Activated T-cell treated with anti-CD3 and anti-CD28 coated beads for 48 hours (primary cell): ENCODE results near the gene ASAP2.

Source experiments
- DNase-seq: peaks from one replicate; pipeline ENCODE4 v3.0.0-alpha.2; 2020; ENCODE audit warnings: low read depth

Gene ASAP2

DNA sequence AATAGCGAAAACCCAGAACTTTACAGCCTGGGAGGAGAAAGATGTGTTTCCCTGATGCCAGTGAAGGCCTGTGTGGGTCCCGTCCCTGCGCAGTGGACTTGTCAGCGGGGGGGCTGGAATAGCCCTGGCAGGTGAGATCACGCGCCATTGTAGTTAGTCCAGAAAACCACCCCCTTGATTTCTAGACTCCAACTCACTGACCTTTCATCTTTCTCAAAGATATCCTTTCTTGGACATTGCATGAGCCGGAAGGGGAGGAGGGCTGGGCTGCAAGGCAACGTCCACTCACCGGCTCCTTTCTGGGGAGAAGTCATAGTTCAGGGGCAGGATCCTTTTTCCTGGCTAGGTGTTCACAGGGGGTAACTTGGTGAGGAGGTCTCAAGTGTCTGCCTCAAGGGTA lies 22.3 kb upstream of the ASAP2 start:
- DNase-seq, result no peak

DNA sequence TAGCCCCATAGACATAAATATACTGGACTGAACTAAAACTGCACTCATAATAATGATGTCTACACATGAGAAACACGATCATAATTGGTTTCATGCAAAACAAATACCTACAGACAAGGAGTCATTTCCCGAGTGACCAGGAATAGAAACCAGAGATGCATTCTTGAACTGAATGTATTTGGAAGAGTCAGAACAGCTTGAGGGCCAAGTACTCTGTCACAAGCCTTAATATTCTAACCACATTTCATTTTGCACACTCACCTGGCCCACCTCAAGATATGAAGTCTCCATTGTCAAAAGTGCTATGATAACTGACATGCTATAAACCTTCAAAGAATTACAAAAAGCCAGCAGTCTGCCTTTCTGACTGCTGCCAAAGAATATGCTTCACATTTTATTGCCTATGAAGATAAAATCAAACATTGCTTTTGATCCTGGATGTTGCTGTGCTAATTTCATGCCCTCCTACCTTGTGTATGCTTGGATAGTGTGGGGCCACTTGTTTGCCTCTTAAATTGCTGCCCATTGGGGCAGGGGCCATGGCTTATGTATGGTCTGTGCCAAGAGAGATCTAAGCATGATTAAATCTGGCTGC lies 18.9 kb upstream of the ASAP2 start:
- no peak for DNase-seq

DNA sequence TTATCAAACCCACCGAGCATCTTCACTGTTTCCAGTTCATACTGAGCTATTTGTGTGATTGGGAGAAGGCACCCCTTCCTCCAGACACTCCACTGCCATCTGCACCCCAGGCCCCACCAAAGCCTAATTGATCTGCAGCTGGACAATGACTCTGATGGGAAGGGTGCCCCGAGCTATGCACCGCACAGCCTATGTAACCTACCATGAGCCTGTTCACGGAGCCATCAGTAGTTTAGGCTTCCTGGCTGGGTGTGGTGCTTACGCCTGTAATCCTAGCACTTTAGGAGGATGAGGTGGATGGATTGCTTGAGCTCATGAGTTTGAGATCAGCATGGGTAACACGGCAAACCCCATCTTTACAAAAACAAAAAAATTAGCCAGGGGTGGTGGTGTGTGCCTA lies 17.8 kb upstream of the ASAP2 start:
- no peak for DNase-seq

DNA sequence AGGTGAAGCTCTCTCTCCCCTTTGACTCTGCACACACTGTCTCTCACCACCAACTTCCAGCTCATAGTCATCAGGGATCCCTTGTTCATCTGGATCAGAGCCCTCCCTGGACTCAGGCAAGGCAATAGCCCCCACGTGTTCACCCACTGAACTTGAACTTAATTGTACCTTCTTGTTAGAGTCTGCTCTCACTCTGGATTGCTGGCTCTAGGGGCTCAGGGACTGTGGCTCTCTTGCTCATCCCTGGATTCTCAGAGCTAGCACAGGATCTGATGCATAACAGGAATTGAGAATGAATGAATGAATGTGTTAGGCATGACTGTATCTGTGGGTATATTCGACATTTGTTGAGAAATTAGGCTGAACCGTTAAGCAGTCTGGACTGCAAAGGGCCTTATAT lies 16.7 kb upstream of the ASAP2 start:
- DNase-seq, result no peak

DNA sequence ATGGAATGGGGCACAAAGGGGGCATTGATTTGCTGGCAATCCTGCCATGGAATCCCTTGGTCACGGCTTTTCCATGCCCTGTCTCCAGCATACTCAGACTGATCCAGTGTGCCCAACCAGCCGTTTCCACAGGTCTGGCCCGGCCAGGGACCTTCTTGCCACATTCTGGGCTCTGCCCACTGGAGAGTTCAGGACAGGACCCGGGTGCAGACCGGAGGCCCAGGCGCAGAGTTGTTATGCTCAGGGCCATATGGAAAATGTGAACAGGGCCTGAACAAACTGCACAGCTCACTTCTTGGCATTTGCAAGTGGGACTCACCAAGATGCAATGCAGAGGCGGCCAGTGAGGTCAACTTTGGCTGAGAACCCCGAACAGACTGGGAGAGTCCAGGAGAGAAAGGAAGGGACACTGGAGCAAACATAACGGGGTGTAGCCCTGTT lies 15.6 kb upstream of the ASAP2 start:
- DNase-seq, result no peak

DNA sequence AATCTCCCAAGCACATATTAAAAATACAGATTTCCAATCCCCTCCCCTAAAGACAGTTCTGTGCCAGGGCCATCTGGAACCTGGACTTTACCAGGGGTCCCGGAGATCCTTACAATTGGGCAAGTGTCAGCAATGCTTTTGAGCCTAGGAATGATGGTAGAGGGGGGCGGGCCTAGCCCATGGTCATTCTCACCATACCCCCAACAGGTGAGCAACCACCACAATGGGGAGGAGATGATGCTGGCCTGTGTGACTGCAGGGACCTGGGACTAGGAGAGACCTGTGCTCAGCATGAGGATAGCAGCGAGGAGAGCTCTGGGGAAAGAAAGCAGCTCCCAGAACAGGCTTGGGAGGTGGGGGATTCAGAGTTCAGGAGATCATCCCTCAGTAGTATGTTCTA lies 13.9 kb upstream of the ASAP2 start:
- no peak for DNase-seq

DNA sequence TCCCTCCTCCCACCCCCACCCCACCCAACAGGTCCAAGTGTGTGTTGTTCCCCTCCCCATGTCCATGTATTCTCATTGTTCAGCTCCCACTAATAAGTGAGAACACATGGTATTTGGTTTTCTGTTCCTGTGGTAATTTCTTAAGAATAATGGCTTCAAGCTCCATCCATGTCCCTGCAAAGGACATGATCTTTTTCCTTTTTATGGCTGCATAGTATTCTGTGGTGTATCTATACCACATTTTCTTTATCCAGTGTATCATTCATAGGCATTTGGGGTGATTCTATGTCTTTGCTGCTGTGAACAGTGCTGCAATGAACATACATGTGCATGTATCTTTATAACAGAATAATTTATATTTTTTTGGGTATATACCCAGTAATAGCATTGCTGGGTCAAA lies 12.3 kb upstream of the ASAP2 start:
- no peak for DNase-seq

DNA sequence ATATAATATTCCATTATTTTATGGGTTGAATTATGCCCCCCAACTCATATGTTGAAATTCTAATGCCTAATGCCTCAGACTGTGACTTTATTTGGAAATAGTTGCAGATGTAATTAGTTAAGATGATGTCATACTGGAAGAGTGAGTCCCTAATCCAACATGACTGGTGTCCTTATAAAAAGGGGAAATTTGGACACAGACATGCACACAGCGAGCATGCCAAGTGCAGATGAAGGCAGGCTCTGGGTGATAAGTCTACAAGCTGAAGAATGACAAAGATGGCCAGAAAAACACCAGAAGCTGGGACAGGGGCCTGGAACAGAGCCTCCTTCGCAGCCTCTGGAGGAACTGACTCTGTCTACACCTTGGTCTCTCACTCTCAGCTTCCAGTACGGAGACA lies 10.0 kb upstream of the ASAP2 start:
- no peak for DNase-seq

DNA sequence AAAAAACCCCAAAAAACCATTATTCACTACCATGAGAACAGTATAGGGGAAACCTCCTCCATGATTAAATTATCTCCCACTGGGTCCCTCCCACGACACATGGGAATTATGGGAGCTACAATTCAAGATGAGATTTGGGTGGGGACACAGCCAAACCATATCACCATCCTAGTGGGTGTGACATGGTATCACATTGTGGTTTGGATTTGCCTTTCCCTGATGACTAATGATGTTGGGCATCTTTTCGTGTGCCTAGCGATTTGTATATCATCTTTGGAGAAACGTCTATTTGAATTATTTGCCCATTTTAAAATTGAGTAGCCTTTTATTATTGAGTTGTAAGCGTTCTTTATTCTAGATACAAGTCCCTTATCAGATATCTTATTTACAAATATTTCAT lies 8.7 kb upstream of the ASAP2 start:
- no peak for DNase-seq

DNA sequence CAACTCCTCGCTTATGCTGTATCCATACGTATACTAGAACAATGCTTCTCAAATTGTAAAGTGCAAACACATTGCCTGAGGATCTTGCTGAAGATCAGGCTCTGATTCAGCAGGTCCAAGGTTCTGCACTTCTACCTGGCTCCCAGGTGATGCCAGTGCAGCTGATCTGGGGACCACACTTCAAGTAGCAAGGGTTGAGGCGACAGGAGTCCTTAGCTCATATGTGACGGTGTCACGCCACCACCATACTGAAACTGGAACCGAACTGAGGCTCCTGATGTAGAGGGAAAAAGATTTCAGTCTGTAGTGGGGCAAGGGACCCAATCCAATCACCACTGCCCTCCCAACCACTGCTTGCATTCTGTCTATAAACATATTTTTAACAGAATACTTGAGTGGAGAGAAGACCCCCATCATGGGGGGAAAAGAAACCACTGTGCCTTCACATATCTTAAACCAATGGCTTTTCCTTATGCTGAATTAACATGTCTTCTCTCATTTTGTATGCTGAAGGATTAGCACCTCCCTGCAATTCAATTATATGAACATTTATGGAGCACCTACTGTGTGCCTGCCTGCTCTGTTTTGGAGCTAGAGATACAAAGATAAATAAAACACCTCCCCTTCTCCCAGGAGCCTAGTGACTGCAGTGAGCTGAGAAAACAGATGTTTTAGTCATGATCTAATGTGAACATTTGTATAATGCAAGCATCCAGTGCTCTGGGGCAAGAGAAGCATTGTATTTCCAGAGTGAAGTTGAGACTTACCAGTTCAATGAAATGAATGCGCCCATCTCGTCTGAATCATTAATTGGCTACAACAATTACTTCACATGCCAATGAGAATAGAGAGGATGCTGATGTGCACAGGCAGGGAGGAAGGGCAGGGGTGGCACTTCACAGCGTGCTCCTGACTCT lies 6.6 kb upstream of the ASAP2 start:
- no peak for DNase-seq

DNA sequence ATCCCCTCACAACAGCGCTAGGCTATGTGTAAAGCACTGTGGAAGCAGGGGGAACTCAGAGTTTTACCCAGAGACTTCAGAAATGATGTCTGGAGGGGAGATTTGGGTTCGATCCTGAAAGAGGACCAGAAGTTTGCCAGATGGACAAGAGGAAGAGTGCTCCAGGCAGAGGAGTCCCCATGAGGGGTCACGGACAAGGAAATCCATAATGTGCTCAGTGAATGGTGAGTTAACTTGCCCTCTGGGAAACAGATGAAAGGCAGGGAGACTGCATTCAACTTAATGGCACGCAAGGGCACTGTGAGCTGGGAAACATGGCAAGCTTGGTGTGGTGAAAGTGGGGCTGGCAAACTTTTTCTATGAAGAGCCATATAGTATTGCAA lies 6.0 kb upstream of the ASAP2 start:
- DNase-seq, result no peak

DNA sequence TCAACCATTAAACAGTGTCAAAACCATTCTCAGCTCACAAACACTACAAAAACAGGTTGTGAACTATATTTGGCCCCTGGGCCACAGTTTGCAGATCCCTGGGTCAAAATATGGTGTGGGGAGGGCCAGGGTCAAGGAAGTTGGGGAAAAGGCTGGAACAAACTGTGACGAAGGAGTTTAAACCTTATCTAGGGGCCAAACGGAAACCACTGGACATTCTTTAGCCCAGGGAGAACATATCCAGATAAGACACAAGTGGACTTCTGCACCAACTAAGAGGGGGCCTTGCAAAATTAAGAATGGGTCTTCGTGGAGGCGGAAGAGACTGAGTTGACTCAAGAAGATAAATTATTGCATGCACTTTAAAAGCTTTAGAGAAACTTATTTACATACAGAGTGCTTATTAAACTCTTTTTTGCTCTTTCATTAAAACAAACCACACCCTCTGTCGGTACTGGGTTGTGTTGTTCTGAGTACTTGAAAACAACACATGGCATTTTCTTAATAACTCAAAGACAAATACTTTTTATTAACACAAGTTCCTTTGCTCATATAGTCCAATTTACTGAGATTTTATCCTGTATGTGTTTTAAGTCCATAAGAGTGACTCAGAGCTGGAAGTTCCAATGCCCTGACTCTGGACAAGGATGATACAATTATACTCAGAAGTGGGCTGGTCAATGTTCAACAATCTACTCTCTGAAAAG lies 5.3 kb upstream of the ASAP2 start:
- no peak for DNase-seq

DNA sequence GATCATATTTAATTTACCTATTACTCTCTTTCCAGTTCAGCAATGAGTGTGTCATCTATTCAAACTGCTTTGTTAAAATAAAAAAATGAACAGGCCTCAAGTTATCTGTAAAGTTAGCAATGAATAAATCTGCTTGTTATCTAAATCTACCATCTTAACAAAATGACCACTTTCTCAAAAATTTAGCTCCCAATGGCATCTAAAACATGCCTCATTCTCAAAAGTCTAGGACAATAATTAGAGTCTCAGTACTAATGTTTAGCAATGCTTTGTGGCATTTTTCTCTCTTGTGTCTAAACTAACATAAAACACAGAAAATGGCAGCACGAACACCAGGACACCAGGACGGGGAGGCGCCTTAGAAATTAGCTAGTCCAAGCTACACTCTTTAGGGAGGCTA lies 3.6 kb upstream of the ASAP2 start:
- DNase-seq, result no peak

DNA sequence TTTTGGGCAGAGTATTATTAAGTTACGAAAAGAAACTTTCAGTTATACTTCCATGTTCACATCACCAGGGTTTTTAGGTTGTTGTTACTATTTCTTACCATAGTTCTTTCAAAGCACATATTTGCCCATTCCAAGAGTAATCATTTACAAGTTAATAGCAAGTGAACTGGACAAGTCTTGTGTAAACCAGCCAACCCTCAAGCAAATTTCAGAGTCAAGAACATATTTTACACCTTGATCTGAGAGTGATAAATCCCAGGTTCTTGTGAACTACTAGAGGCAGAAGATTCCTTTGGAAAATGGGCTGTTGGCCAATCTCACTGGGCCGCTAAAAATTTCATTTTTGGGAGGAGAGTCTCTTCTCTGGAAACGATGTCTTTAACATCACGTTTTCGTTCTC lies 2.7 kb upstream of the ASAP2 start:
- no peak for DNase-seq

DNA sequence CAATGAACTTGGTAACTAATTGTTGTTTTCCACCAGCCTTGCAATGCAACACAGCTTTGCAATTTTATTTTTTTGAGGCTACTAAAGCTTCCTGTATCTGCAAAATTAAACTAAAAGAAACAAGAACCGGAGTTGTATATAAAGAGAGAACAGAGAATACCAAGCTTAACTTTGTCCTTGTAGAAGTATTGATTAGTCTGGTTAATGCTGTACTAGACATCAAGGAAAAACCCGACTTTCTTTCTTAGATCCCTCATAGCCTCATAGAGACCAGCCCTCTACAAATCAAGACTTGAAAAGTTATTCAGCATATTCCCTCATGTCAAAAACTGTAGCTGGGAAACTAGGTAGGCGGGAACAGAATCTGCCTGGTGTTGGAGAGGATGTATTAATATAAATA lies 1.7 kb upstream of the ASAP2 start:
- no peak for DNase-seq

DNA sequence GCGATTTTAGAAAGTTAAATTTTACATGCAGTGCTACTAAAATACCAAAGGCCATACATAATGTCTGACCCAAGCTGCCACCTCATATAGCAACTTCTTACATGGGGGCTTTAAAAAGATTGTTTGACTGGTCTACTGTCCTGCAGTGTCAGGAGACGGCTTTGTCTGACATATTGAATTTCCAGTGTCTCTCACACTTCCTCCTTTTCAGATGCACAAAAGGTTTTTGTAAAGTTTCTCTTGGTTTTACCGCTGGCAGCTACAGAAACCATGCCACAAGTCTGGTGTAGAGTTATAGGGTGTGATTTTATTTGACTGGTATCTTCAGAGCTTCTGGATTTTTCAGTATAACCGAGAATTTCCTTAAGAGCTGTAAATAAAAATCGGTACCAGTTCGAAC lies 1.1 kb upstream of the ASAP2 start:
- no peak for DNase-seq

DNA sequence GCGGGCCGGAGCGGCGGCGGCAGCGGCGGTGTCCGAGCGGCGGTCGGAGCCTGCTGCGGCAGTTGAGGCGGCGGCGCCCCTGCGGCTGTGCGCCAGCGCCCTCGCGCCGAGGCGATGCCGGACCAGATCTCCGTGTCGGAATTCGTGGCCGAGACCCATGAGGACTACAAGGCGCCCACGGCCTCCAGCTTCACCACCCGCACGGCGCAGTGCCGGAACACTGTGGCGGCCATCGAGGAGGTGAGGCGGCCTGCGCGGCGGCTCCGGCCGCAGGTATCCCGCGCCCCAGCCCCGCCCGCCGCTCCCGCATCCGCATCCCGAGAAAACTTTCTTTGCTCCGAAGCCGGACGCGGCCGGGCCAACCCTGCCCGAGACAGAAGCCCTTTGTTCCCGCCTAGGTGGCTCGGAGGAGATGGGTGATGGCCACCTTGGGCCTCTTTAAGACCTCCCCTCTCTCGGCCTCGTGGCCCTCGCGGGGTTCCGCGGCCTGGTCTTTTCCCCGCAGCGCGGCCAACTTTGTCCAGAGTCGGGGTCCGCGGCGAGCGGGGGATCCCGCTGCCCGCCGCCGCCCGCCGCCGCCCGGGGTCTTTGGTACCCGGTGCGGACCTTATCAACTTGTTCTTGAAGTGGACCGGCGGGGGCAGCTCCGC lies 504 bp downstream of the ASAP2 start:
- no peak for DNase-seq

DNA sequence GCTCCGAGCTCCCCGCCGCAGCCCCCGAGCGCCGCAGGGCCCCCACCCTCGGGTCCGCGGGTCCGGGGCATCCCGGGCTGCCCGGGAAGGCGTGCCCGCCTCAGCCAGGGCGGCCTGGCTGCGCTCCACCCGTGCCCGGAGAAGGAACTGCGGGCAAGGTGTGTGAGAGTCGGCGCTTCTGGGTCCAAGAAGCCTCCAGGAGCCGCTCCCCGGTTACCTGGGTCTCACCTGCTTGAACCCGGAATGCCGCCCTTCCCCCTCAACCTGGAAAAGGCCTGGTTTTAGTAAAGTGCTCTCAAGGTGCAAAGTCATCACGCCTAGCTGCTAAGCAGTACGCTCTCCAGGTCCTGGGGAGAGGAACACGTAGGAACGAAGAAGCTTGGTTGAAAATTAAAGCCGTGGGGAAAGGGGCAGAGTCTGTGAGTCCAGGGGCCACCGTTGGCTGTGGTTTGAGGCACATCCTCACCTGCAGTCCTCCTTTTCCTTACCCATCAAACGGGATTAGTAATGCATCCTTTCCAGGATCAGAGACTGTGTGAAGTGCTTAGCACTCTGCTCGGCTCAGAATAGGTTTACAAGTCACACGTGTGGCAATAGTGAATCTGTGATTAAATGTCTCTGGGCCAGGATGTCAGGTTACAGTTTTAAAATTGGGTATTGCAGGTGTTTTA lies 1.2 kb downstream of the ASAP2 start:
- DNase-seq, result no peak

DNA sequence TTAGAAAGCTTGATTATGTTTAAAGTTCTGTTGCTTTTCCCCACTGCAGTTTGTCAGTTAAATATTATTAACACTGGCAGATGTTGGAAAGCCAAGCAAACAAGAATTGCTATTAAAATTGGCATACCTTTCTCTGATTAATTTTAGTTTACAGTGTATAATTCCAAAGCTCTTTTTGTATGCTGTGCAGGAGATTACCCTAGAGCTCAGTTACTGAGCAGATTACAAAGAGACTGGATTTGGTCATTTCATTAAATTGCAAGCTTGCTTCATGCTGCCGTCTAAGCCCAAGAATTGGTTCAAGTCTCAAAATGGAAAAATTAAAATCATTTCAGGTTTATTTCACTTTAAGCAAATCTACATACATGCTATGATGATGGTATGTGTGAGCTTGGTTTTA lies 2.3 kb downstream of the ASAP2 start:
- DNase-seq, result no peak

DNA sequence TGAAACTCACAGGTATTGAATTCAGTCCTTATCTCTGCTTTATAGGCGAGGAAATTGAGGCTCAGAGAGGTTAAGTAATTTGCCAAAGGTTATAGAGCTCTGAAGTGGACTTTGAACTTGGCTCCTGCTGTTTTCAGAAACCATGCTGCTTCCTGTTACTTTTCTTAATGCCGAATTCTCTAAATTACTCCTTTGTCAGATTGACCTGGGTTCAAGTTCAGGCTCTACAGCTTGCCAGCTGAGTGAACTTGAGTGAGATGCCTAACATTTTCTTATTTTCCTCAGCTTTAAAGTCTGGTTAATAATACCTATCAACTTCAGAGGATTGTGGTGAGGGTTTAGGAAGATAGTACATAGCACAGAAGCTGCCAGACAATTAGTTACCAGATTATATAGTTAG lies 3.4 kb downstream of the ASAP2 start:
- DNase-seq, result no peak

DNA sequence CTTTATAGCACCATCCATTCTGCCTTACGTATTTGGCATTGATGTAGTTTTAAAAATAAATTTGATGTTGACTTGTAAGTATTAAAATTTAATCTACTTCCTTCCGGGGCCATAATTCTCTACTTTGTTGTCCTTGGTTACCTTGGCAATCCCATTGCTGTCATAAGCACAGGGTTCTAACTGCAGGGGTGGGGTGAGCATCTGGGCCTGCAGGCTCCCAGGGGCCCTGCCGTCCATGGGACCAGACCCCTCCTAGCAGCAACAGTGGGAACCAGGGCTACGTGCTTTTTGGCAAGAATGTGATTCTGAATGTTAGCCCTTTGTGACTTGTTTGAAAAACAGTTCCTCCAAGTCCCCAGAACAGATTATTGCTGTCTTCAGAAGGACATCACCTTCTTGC lies 4.9 kb downstream of the ASAP2 start:
- no peak for DNase-seq

DNA sequence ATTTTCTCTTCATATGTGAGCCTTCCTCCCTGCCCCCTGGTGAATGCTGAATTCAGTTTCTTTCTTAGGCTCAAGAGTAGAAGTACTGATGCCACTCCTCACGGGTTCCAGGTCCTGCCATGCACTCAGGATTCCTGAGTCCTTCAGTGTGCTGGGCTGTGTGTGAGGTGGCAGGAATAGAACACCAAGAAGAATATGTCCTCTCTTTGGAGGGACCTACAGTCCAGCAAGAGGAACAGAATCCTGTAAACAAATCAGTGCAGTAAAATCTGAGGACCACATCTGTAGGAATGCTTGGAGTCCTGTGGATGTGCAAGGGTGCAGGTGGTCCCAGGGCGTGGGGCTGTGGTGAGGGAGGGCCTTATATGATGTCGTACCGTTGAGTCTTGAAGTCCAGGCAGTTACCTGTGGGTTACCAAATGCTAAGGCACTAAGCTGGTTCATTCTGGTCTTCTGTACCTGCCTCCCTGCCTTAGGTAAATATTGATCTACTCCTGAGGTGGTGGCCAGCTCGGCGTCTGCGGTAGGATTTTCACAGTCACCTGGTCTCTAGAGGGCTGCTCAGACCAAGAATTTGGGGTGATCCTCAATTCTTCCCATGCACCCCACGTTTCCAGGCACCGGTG lies 5.5 kb downstream of the ASAP2 start:
- no peak for DNase-seq
